Germinal center (tissue), 1 donor: Measurements from ENCODE around the gene WBP1L.
"Not testable (repeated sequence)": the region's sequence is repeated elsewhere in the genome, so short reads cannot be mapped to it uniquely, and the experiment has no call there.

Experiments used
- DNase-seq: peaks from one replicate; pipeline ENCODE4 v3.0.0; 2012; ENCODE audit warnings: mixed read lengths, low spot score

WBP1L gene

GRCh38 chr10:102811346-102811745, 67.6 kb downstream of the WBP1L start:
- DNase-seq: no peak

GRCh38 chr10:102812231-102812876, 68.6 kb downstream of the WBP1L start:
- no peak for DNase-seq

GRCh38 chr10:102813017-102813541, 69.3 kb downstream of the WBP1L start:
- no peak for DNase-seq

GRCh38 chr10:102813734-102814452, 70.1 kb downstream of the WBP1L start:
- no peak for DNase-seq

GRCh38 chr10:102814453-102814871, 70.7 kb downstream of the WBP1L start:
- DNase-seq: no peak

GRCh38 chr10:102814873-102815661, 71.3 kb downstream of the WBP1L start:
- no peak for DNase-seq

- DNase-seq: no peak
Measured at GRCh38 chr10:102815790-102816549, 72.2 kb downstream of the WBP1L start.

- no peak for DNase-seq
Measured at GRCh38 chr10:102817175-102817574, 73.4 kb downstream of the WBP1L start.

GRCh38 chr10:102819054-102819453, 75.3 kb downstream of the WBP1L start:
- DNase-seq: no peak

- DNase-seq: not testable (repeated sequence)
Measured at GRCh38 chr10:102820008-102820407, 76.3 kb downstream of the WBP1L start.

GRCh38 chr10:102822222-102822621, 78.5 kb downstream of the WBP1L start:
- DNase-seq: no peak

- no peak for DNase-seq
Measured at GRCh38 chr10:102824664-102825063, 80.9 kb downstream of the WBP1L start.

GRCh38 chr10:102826148-102826796, 82.5 kb downstream of the WBP1L start:
- no peak for DNase-seq

GRCh38 chr10:102827597-102827975, 83.8 kb downstream of the WBP1L start:
- no peak for DNase-seq

- DNase-seq: no peak
Measured at GRCh38 chr10:102831322-102832071, 87.7 kb downstream of the WBP1L start.

GRCh38 chr10:102832248-102832647, 88.5 kb downstream of the WBP1L start:
- no peak for DNase-seq

- no peak for DNase-seq
Measured at GRCh38 chr10:102832987-102833386, 89.2 kb downstream of the WBP1L start.

GRCh38 chr10:102834143-102834542, 90.4 kb downstream of the WBP1L start:
- DNase-seq: no peak

GRCh38 chr10:102835007-102835482, 91.3 kb downstream of the WBP1L start:
- DNase-seq: peak; percentile 77

GRCh38 chr10:102837230-102837721, 93.5 kb downstream of the WBP1L start, which contains the start of gene CYP17A1:
Gene CYP17A1 (minus strand): TSS chr10:102837413. CDS start chr10:102837361, 52 bp downstream.
- DNase-seq: no peak
